ENCODE measurements around the gene MYH2.

The MYH2 gene

GRCh38 chr17:10516065-10516464 lies 33.4 kb downstream of the MYH2 start:
- DNase-seq, result no peak

GRCh38 chr17:10513299-10514067 lies 36.0 kb downstream of the MYH2 start:
- no peak for DNase-seq

- no peak for DNase-seq
Observed at GRCh38 chr17:10512856-10513255, 36.6 kb downstream of the MYH2 start.

GRCh38 chr17:10499950-10500349 lies 49.5 kb downstream of the MYH2 start:
- no peak for DNase-seq

GRCh38 chr17:10492004-10492403 lies 57.5 kb downstream of the MYH2 start:
- DNase-seq, result no peak

GRCh38 chr17:10482252-10482651 lies 67.2 kb downstream of the MYH2 start:
- no peak for DNase-seq

- no peak for DNase-seq
Observed at GRCh38 chr17:10477701-10478100, 71.8 kb downstream of the MYH2 start.

GRCh38 chr17:10474536-10474935 lies 74.9 kb downstream of the MYH2 start:
- no peak for DNase-seq

- no peak for DNase-seq
Observed at GRCh38 chr17:10471858-10472257, 77.6 kb downstream of the MYH2 start.
